Uterus (tissue), 2 donors: Measurements from ENCODE around the gene ARHGEF37.

Source experiments
- POLR2A ChIP-seq, 2 donors: fragments of 450-650 bp; IDR thresholded peaks; one replicate each; pipeline ENCODE4 v1.6.1; 2016; ENCODE audit warnings: antibody characterized with exemption in 2 of 2, mild to moderate bottlenecking in 1 of 2, moderate library complexity in 1 of 2
- TF ChIP-seq, protein P1 (sequence below), 4 experiments: fragments of 200-600 bp in 2 of 4; fragments of 450-650 bp in 2 of 4; sonication (generic) in 2 of 4; IDR thresholded peaks; one replicate each; pipeline ENCODE4 v1.5.1; 2016 to 2019; ENCODE audit warnings: antibody characterized with exemption in 4 of 4, mild to moderate bottlenecking in 2 of 4, moderate library complexity in 1 of 4

DNA sequence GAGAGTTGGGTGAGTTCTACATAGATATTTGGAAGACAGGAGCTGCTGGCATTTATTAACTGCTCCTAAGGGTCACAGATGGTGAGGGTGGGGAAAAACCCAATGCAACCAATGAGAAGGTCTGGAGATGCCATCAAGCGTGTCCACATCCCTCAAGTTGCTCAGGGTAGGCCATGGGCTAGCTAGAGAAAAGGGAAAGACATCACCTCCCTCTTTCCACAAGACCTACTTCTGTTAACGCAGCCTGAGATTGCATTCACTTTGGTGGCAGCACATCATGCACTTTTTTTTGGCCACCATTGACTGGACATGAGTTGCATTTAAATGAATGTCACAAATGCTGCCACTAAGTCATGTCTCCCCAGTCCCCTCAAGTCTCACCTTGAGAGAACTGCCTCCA, 71.4 kb downstream of the ARHGEF37 start:
- TF ChIP-seq, protein P1, sequence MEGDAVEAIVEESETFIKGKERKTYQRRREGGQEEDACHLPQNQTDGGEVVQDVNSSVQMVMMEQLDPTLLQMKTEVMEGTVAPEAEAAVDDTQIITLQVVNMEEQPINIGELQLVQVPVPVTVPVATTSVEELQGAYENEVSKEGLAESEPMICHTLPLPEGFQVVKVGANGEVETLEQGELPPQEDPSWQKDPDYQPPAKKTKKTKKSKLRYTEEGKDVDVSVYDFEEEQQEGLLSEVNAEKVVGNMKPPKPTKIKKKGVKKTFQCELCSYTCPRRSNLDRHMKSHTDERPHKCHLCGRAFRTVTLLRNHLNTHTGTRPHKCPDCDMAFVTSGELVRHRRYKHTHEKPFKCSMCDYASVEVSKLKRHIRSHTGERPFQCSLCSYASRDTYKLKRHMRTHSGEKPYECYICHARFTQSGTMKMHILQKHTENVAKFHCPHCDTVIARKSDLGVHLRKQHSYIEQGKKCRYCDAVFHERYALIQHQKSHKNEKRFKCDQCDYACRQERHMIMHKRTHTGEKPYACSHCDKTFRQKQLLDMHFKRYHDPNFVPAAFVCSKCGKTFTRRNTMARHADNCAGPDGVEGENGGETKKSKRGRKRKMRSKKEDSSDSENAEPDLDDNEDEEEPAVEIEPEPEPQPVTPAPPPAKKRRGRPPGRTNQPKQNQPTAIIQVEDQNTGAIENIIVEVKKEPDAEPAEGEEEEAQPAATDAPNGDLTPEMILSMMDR (IDR thresholded peaks at IDR 0.05): no peak
- no peak for TF ChIP-seq POLR2A (IDR thresholded peaks at IDR 0.05)
